NCI-H2227 (cell line): ENCODE results near the gene SLC9A7.

Experiments
- DNase-seq: peaks from one replicate; lab custom pipeline; 2025; ENCODE audit not compliant: unreplicated experiment; lab: John Stamatoyannopoulos, UW

The SLC9A7 gene

DNA sequence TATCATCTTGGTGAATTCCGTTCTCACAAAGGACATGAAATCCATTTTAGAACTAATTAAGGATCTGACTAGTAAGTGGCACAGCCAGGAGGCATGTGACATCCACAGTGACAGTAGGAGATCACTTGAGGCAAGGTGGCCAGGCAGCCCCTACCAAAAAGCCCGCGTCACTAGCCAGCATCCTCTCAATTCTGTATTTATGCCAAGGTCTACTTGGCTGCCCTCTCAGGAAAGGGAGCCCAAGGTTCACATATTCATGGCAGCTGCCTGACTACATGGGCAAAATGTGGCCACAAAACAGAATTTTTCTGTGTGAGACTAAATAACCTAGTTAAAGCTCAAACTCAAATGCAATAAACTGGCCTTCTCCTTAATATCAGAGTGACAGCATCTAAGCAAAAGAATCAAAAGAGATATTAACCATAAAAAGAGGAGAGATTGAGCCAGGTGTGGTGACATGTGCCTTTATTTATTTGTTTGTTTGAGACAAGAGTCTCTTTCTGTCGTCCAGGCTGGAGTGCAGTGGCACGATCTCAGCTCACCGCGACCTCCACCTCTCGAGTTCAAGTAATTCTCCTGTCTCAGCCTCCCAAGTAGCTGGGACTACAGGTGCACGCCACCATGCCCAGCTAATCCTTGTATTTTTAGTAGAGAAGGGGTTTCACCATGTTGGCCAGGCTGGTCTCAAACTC lies 51.5 kb downstream of the SLC9A7 start:
- no peak for DNase-seq

- no peak for DNase-seq
Observed at GRCh38 chrX:46704767-46705386, 54.0 kb downstream of the SLC9A7 start.

DNA sequence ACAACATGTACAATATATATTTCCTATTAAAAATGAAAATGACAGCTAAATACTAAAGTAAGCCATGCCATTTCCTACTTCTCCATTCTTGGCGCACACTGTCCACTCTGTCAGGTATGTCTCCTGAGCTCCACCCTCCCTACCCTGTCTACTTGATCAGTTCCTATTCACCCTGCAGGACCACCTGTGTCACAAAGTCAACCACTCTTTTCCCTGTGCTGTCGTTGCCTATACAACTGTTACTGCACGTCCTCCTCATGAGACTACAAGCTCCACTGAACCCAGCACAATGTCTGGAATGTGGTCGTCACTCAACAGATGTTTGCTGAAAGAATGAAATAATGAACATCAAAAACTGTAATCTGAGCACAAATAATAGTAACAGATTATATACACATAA lies 54.9 kb downstream of the SLC9A7 start:
- DNase-seq, result no peak

DNA sequence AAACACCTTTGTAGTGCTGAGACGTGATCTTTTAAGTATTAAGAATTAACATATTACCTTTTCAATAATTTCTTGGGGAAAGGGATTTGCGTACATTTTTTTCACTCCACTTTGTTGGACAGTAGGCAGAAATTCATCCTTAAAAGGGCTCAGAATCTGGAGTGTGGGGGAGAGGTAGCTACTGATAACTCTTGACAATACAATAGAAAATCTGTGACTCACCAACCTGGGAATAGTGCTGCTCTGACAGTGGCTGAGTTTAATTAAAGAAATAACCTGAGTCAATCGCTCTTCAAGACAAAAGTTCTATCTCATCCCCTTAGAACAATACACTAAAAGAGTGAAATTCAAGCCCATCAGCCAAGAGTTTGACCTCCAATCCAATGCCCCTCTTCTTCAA lies 60.2 kb downstream of the SLC9A7 start:
- DNase-seq, result no peak

GRCh38 chrX:46695491-46695890 lies 63.4 kb downstream of the SLC9A7 start:
- no peak for DNase-seq

GRCh38 chrX:46694549-46694948 lies 64.4 kb downstream of the SLC9A7 start:
- DNase-seq, result no peak

- no peak for DNase-seq
Observed at GRCh38 chrX:46693149-46693548, 65.8 kb downstream of the SLC9A7 start.

DNA sequence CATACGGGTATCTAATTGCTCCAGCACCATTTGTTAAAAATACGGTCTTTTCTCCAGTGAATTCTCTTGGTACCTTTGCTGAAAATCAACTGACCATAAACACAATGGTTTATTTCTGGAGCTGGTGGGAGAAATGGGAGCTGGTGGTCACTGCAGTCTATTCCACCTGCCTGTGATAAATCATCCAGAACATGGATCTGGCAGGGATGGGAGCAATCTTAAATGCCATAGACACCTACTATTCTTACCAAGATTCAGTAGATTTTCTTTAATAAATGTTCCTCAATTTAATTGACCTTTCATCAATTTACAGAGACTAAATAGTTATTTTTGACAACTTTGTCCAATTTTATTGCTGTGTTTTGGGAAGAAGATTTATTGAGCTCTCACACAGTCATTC lies 68.1 kb downstream of the SLC9A7 start:
- no peak for DNase-seq

DNA sequence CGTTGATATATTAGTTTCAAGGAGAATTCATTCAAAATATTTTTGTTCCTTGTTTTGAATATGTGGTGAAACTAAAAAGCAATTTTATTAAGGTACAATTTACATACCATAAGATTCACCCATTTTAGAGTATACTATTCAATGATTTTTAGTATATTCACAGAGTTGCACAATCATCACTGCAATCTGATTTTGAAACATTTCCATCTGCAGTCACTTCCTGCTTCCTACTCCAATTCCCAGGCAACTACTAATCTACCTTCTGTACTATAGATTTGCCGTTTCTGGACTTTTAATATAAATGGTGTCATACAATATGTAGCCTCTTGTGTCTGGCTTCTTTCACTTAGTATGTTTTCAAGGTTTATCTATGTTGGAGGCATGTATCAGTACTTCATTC lies 71.3 kb downstream of the SLC9A7 start:
- no peak for DNase-seq

- DNase-seq, result peak; percentile 56
Observed at GRCh38 chrX:46686003-46686645, 72.8 kb downstream of the SLC9A7 start.

DNA sequence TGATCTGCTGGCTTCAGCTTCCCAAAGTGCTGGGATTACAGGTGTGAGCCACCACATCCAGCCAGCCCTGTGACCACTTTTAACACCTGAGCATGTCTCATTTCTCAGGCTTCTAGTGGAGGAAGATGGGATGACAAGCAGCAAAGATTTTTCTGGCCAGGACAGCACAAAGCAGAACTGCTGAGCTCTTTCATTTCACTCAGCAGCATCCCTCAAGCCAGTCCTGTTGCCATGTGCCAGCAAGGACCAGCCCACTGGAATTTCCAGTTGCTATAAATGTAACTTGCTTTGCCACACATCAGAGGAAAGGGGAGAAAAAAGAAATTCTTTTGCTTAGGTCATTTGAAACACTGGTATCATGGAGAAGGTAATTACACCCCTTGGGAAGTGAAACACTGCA lies 75.9 kb downstream of the SLC9A7 start:
- peak; percentile 10 for DNase-seq

DNA sequence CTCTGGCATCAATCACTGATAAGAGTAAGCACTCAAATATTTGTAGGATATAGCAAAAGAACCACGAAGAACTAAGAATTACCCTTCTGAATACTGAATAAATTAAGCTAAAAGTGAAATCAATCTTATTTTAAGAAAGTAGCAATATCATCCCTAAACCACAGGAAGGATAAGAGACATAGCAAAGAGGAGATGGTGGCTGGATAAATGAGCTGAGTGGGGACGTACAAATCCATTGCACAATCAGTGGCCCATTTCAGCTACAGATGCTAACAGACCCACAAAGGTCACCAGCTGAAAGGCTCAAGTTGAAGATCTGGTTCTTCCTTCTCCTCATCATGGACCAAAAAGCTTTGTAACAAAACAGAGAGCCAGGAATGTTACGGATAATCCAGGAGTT lies 77.1 kb downstream of the SLC9A7 start:
- DNase-seq, result no peak

GRCh38 chrX:46678232-46678631 lies 80.7 kb downstream of the SLC9A7 start:
- no peak for DNase-seq

- no peak for DNase-seq
Observed at GRCh38 chrX:46676399-46677356, 82.2 kb downstream of the SLC9A7 start.

DNA sequence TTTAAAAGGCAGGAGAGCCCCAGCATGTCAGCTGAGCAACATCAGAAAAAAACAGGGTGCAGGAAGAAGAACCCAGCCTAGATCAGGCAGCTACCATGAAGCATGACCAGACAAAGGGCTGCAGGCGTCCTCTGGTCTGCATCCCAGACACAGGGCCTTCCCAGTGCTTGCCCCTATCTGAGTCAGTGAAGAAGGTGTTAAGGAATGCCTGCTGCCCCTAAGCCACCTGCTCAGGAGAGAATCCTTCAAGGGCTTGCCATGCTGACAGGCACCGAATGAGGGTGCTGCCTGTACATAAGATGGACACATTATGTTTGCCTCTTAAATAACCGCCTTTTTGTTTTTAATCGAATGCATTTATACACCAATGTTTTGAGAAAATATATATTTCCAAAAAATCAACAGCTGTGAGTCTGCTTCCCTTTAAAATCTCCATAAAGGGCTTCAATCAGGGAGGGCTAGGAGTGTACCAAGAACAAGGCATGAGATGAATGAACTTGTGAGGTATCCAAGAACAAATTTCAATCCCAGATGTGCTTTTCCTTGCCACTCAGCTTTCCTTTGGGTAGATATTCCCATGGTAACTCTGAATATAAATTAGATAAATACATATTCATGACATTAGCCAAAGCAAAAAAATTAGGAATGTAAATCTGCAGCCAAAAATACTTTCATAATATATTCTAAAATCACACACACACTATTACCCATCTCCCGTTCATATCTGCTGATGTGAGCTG lies 85.1 kb downstream of the SLC9A7 start:
- DNase-seq, result no peak

DNA sequence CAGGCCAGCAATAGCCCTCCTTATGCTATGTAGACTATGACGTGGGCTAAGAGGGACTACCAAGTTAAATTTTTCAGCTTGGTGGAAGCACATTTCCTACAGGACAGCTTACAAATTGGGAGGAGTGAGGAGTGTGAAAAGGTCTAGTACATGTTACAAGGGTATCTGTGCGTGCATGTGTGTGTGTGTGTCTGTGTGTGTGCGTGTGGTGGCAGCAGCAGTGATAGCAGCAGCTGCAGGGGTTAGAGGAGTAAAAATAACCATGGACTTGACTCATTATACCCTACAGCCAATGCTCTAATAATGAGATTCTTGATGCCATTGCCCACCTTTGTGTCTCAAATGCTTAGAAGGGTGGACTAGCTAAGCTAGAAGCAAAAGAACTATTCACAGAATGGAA lies 88.6 kb downstream of the SLC9A7 start:
- DNase-seq, result no peak

DNA sequence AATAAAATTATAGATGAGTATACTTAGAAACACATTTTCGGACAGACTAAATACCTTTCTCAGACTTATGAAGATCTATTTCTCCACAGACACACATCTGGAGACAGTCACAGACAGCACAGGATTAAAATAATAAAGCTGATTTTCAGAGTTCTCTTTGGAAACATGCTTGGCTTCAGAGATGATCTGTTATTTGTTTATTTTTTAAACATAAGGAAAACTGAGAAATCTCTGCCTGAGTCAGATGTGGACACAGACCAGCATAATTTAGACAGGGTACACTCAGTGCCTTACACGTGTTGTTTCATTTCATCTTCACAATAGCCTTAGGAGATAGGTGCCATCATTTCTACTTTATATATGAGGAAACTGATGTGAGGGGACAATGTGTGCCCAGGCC lies 92.1 kb downstream of the SLC9A7 start:
- no peak for DNase-seq

DNA sequence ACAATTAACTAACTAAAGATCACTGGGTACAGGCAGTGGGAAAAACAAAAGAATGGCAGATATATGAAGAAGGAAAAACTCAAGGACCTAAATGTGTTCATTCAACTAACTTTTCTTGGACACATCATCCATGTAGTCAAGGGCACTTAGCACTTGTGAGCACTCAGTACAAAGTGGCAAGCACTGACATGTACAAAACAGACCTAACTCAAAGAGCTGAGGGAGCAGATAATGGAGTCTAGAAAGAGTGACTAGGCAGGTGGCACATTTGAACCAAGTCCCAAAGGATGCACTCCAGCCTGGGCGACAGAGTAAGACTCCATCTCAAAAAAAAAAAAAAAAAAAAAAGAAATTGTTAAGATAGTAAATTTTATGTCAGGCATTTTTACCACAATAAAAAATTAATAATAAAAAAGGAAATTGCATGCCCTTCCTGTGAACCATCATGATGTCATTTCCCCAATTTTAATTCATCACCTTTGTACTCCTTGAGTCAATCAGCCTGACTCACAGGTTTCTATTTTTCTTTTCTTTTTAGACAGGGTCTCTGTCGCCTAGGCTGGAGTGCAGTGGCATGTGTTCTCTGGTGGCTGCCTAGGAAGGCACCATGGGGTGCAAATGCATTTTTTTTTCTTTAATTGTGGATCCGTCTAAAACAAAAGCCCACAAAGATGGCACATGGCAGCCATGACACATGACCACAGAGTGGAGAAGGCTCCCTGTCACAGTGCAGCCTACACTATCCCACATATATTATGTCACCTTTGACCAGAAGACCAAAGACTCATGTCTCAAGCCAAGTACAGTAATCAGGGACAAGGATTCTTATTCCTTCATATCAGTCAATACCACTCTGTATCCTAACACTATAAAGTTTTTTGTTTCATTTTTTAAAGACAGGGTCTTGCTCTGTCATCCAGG lies 93.4 kb downstream of the SLC9A7 start:
- DNase-seq, result no peak

- DNase-seq, result no peak
Observed at GRCh38 chrX:46662188-46662958, 96.5 kb downstream of the SLC9A7 start.
